GM23338 (cell line): ENCODE data around the gene PRELID1. TPM values are rescaled to one million over a fixed set of nuclear protein-coding genes. Genes with fewer than 3 reads are reported as not detected.

Experiments used
- ATAC-seq: fragments of 200-7000 bp; cut with Tn5 transposase; 3 replicates; pipeline ENCODE4 v1.9.1; 2020
- DNase-seq: peaks from one replicate; pipeline ENCODE4 v3.0.0-alpha.2; 2015; ENCODE audit warnings: low spot score
- H2AFZ ChIP-seq: fragments of 200-600 bp; sonication (generic); 2 replicates; pipeline ENCODE4 v1.8.0; 2016; ENCODE audit warnings: antibody characterized with exemption, mild to moderate bottlenecking, moderate library complexity
- H3F3A ChIP-seq: fragments of 200-600 bp; sonication (generic); replicated peaks from 2 replicates; pipeline ENCODE4 v1.8.0; 2017; ENCODE audit warnings: antibody characterized with exemption, mixed run types, low read depth
- H3K27ac ChIP-seq: fragments of 200-600 bp; sonication (generic); 2 replicates; pipeline ENCODE4 v1.6.1; 2016; ENCODE audit warnings: low read depth
- H3K27me3 ChIP-seq: fragments of 200-600 bp; sonication (generic); 2 replicates; pipeline ENCODE4 v1.8.0; 2016; ENCODE audit warnings: mild to moderate bottlenecking, mixed run types, moderate library complexity; ENCODE audit not compliant: insufficient read depth
- H3K36me3 ChIP-seq: fragments of 200-600 bp; sonication (generic); 2 replicates; pipeline ENCODE4 v1.8.0; 2016; ENCODE audit warnings: mild to moderate bottlenecking; ENCODE audit not compliant: insufficient read depth
- H3K4me1 ChIP-seq: fragments of 200-600 bp; sonication (generic); 2 replicates; pipeline ENCODE4 v1.8.0; 2016; ENCODE audit warnings: mild to moderate bottlenecking, moderate library complexity; ENCODE audit not compliant: insufficient read depth
- H3K4me2 ChIP-seq: fragments of 200-600 bp; sonication (generic); 2 replicates; pipeline ENCODE4 v1.7.1; 2017; ENCODE audit warnings: mixed run types
- H3K4me3 ChIP-seq: fragments of 200-600 bp; sonication (generic); 2 replicates; pipeline ENCODE4 v1.6.1; 2016; ENCODE audit warnings: mixed run types
- H3K79me2 ChIP-seq: fragments of 200-600 bp; sonication (generic); replicated peaks from 2 replicates; pipeline ENCODE4 v1.8.0; 2017; ENCODE audit warnings: mild to moderate bottlenecking; ENCODE audit not compliant: insufficient read depth
- H3K9me2 ChIP-seq: fragments of 200-600 bp; sonication (generic); 2 replicates; pipeline ENCODE4 v1.8.0; 2017; ENCODE audit not compliant: insufficient read depth
- H4K20me1 ChIP-seq: fragments of 200-600 bp; sonication (generic); replicated peaks from 2 replicates; pipeline ENCODE4 v1.8.0; 2017; ENCODE audit warnings: mild to moderate bottlenecking; ENCODE audit not compliant: insufficient read depth
- H3K27ac Mint-ChIP-seq: 2 replicates; pipeline ENCODE4 v1.8.0; 2020; ENCODE audit warnings: inconsistent platforms, mild to moderate bottlenecking, moderate library complexity, mixed read lengths
- H3K27me3 Mint-ChIP-seq: 3 replicates; pipeline ENCODE4 v1.8.0; 2022; ENCODE audit warnings: low read depth, mild to moderate bottlenecking, moderate library complexity, mixed read lengths, inconsistent platforms; ENCODE audit not compliant: insufficient read depth, poor library complexity
- H3K36me3 Mint-ChIP-seq: 3 replicates; pipeline ENCODE4 v1.8.0; 2021; ENCODE audit warnings: low read depth, mild to moderate bottlenecking, inconsistent platforms, moderate library complexity, mixed read lengths
- H3K4me1 Mint-ChIP-seq: 3 replicates; pipeline ENCODE4 v1.8.0; 2020; ENCODE audit warnings: mild to moderate bottlenecking, inconsistent platforms, mixed read lengths
- H3K4me3 Mint-ChIP-seq: 3 replicates; pipeline ENCODE4 v1.8.0; 2021; ENCODE audit warnings: moderate library complexity, mild to moderate bottlenecking, inconsistent platforms, mixed read lengths
- H3K9me3 Mint-ChIP-seq: 3 replicates; pipeline ENCODE4 v1.8.0; 2020; ENCODE audit warnings: moderate library complexity, mild to moderate bottlenecking, inconsistent platforms, mixed read lengths
- CREB1 ChIP-seq: fragments of 250-450 bp; sonication (Bioruptor Pico); IDR thresholded peaks from 2 replicates; pipeline ENCODE4 v1.5.0; 2020; ENCODE audit warnings: low read depth, mild to moderate bottlenecking, moderate library complexity
- EZH2 ChIP-seq: fragments of 200-600 bp; sonication (generic); IDR thresholded peaks from one replicate; pipeline ENCODE4 v1.8.0; 2017; ENCODE audit warnings: antibody characterized with exemption, mild to moderate bottlenecking, low read depth; ENCODE audit not compliant: unreplicated experiment
- EZH2phosphoT487 ChIP-seq: fragments of 200-600 bp; sonication (generic); IDR thresholded peaks from one replicate; pipeline ENCODE4 v1.8.1; 2018; ENCODE audit warnings: antibody characterized with exemption; ENCODE audit not compliant: unreplicated experiment
- JUNB ChIP-seq: IDR thresholded peaks from one replicate; pipeline ENCODE4 v1.6.1; 2016; ENCODE audit warnings: antibody characterized with exemption; ENCODE audit not compliant: unreplicated experiment
- NANOG ChIP-seq: IDR thresholded peaks from 2 replicates; pipeline ENCODE4 v1.6.1; 2016; ENCODE audit warnings: antibody characterized with exemption, borderline replicate concordance
- POLR2AphosphoS5 ChIP-seq: IDR thresholded peaks from 2 replicates; pipeline ENCODE4 v1.6.1; 2016; ENCODE audit warnings: antibody characterized with exemption, low read depth
- ZNF114 ChIP-seq: fragments of 250-450 bp; sonication (Bioruptor Pico); IDR thresholded peaks from 2 replicates; pipeline ENCODE4 v1.5.0; 2020; ENCODE audit warnings: mild to moderate bottlenecking, moderate library complexity
- polyA plus RNA-seq: library from polyadenylated mRNA; unstranded; fragments of >200 nt; fragmentation: Nextera tagmentation; extraction: Ambion mirVana; gene quantifications from 2 replicates; pipeline ENCODE4 v1.2.1, GENCODE V29; 2016
- total RNA-seq: library from RNA; depleted of rRNA; stranded (reverse); fragments of >200 nt; shearing (Covaris generic); gene quantifications from 2 replicates; pipeline ENCODE4 v1.2.3, GENCODE V29; 2014
- TF ChIP-seq, protein P1 (sequence below), 2 experiments: fragments of 200-600 bp in 1 of 2; sonication (generic) in 1 of 2; conservative IDR thresholded peaks; 2 replicates each; pipeline versions ENCODE4 v1.5.1 to v1.6.1; 2016 to 2017; ENCODE audit warnings: antibody characterized with exemption in 2 of 2, low read depth in 2 of 2, mild to moderate bottlenecking in 2 of 2, moderate library complexity in 1 of 2
- TF ChIP-seq, protein P2 (sequence below): fragments of 250-450 bp; sonication (Bioruptor Pico); IDR thresholded peaks from 2 replicates; pipeline ENCODE4 v1.5.0; 2020; ENCODE audit warnings: mild to moderate bottlenecking, moderate library complexity
- TF ChIP-seq, protein P3 (sequence below): IDR thresholded peaks from one replicate; pipeline ENCODE4 v1.6.1; 2018; ENCODE audit warnings: antibody characterized with exemption; ENCODE audit not compliant: unreplicated experiment

Gene PRELID1
- total and polyA plus RNA-seq, 2 experiments from 2014 or later, result 328 to 349 TPM

- Mint-ChIP-seq H3K4me3 (no peak overlapping the region), H3K27ac (no peak overlapping the region), H3K36me3 (peaks cover 92% of the 10 kb centered on the region), H3K9me3 (no peaks in the 10 kb centered on the region; the same call in 2 of the 3 replicates), H3K27me3 (peaks cover 22% of the 10 kb centered on the region), H3K4me1 (peaks cover 31% of the 10 kb centered on the region)
- ATAC-seq, result no peak
- TF ChIP-seq, protein P1, sequence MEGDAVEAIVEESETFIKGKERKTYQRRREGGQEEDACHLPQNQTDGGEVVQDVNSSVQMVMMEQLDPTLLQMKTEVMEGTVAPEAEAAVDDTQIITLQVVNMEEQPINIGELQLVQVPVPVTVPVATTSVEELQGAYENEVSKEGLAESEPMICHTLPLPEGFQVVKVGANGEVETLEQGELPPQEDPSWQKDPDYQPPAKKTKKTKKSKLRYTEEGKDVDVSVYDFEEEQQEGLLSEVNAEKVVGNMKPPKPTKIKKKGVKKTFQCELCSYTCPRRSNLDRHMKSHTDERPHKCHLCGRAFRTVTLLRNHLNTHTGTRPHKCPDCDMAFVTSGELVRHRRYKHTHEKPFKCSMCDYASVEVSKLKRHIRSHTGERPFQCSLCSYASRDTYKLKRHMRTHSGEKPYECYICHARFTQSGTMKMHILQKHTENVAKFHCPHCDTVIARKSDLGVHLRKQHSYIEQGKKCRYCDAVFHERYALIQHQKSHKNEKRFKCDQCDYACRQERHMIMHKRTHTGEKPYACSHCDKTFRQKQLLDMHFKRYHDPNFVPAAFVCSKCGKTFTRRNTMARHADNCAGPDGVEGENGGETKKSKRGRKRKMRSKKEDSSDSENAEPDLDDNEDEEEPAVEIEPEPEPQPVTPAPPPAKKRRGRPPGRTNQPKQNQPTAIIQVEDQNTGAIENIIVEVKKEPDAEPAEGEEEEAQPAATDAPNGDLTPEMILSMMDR (conservative IDR thresholded peaks at IDR 0.05; ENCODE audit: low read depth in 2 of 2), result no peak
- TF ChIP-seq, protein P2, sequence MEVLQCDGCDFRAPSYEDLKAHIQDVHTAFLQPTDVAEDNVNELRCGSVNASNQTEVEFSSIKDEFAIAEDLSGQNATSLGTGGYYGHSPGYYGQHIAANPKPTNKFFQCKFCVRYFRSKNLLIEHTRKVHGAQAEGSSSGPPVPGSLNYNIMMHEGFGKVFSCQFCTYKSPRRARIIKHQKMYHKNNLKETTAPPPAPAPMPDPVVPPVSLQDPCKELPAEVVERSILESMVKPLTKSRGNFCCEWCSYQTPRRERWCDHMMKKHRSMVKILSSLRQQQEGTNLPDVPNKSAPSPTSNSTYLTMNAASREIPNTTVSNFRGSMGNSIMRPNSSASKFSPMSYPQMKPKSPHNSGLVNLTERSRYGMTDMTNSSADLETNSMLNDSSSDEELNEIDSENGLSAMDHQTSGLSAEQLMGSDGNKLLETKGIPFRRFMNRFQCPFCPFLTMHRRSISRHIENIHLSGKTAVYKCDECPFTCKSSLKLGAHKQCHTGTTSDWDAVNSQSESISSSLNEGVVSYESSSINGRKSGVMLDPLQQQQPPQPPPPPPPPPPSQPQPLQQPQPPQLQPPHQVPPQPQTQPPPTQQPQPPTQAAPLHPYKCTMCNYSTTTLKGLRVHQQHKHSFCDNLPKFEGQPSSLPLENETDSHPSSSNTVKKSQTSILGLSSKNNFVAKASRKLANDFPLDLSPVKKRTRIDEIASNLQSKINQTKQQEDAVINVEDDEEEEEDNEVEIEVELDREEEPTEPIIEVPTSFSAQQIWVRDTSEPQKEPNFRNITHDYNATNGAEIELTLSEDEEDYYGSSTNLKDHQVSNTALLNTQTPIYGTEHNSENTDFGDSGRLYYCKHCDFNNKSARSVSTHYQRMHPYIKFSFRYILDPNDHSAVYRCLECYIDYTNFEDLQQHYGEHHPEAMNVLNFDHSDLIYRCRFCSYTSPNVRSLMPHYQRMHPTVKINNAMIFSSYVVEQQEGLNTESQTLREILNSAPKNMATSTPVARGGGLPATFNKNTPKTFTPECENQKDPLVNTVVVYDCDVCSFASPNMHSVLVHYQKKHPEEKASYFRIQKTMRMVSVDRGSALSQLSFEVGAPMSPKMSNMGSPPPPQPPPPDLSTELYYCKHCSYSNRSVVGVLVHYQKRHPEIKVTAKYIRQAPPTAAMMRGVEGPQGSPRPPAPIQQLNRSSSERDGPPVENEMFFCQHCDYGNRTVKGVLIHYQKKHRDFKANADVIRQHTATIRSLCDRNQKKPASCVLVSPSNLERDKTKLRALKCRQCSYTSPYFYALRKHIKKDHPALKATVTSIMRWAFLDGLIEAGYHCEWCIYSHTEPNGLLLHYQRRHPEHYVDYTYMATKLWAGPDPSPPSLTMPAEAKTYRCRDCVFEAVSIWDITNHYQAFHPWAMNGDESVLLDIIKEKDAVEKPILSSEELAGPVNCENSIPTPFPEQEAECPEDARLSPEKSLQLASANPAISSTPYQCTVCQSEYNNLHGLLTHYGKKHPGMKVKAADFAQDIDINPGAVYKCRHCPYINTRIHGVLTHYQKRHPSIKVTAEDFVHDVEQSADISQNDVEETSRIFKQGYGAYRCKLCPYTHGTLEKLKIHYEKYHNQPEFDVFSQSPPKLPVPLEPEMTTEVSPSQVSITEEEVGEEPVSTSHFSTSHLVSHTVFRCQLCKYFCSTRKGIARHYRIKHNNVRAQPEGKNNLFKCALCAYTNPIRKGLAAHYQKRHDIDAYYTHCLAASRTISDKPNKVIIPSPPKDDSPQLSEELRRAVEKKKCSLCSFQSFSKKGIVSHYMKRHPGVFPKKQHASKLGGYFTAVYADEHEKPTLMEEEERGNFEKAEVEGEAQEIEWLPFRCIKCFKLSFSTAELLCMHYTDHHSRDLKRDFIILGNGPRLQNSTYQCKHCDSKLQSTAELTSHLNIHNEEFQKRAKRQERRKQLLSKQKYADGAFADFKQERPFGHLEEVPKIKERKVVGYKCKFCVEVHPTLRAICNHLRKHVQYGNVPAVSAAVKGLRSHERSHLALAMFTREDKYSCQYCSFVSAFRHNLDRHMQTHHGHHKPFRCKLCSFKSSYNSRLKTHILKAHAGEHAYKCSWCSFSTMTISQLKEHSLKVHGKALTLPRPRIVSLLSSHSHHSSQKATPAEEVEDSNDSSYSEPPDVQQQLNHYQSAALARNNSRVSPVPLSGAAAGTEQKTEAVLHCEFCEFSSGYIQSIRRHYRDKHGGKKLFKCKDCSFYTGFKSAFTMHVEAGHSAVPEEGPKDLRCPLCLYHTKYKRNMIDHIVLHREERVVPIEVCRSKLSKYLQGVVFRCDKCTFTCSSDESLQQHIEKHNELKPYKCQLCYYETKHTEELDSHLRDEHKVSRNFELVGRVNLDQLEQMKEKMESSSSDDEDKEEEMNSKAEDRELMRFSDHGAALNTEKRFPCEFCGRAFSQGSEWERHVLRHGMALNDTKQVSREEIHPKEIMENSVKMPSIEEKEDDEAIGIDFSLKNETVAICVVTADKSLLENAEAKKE (CRISPR knock-in tag), result no peak
- TF ChIP-seq NANOG, result no peak
- TF ChIP-seq POLR2AphosphoS5, result no peak
- TF ChIP-seq EZH2phosphoT487, result no peak
- TF ChIP-seq, protein P3, sequence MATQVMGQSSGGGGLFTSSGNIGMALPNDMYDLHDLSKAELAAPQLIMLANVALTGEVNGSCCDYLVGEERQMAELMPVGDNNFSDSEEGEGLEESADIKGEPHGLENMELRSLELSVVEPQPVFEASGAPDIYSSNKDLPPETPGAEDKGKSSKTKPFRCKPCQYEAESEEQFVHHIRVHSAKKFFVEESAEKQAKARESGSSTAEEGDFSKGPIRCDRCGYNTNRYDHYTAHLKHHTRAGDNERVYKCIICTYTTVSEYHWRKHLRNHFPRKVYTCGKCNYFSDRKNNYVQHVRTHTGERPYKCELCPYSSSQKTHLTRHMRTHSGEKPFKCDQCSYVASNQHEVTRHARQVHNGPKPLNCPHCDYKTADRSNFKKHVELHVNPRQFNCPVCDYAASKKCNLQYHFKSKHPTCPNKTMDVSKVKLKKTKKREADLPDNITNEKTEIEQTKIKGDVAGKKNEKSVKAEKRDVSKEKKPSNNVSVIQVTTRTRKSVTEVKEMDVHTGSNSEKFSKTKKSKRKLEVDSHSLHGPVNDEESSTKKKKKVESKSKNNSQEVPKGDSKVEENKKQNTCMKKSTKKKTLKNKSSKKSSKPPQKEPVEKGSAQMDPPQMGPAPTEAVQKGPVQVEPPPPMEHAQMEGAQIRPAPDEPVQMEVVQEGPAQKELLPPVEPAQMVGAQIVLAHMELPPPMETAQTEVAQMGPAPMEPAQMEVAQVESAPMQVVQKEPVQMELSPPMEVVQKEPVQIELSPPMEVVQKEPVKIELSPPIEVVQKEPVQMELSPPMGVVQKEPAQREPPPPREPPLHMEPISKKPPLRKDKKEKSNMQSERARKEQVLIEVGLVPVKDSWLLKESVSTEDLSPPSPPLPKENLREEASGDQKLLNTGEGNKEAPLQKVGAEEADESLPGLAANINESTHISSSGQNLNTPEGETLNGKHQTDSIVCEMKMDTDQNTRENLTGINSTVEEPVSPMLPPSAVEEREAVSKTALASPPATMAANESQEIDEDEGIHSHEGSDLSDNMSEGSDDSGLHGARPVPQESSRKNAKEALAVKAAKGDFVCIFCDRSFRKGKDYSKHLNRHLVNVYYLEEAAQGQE, result no peak
- TF ChIP-seq ZNF114 (CRISPR knock-in tag), result no peak
- no peak for TF ChIP-seq CREB1 (CRISPR knock-in tag)
- TF ChIP-seq EZH2, result no peak
- TF ChIP-seq JUNB, result no peak
- Histone ChIP-seq H3K4me3 (no peak overlapping the region), H3K4me2 (no peak overlapping the region), H3K9me2 (no peaks in the 10 kb centered on the region), H3K27ac (no peak overlapping the region), H2AFZ (no peak overlapping the region), H3F3A (peaks cover 28% of the 10 kb centered on the region), H3K36me3 (peaks cover 60% of the 10 kb centered on the region), H4K20me1 (peaks cover 39% of the 10 kb centered on the region), H3K4me1 (peaks cover 24% of the 10 kb centered on the region), H3K79me2 (peaks cover 13% of the 10 kb centered on the region; the same call in 1 of the 2 replicates), H3K27me3 (no peaks in the 10 kb centered on the region)
- no peak for DNase-seq
These were observed 9.6 kb upstream of the PRELID1 start for GRCh38 chr5:177293819-177294581.
